ENCODE measurements around the gene RNF115. TPM values are rescaled to one million over a fixed set of nuclear protein-coding genes. Genes with fewer than 3 reads are reported as not detected.
"Not testable (repeated sequence)": the region's sequence is repeated elsewhere in the genome, so short reads cannot be mapped to it uniquely, and the experiment has no call there.

RNF115 gene
- total RNA-seq, 1 experiment from 2014 or later: 9.9 TPM

DNA sequence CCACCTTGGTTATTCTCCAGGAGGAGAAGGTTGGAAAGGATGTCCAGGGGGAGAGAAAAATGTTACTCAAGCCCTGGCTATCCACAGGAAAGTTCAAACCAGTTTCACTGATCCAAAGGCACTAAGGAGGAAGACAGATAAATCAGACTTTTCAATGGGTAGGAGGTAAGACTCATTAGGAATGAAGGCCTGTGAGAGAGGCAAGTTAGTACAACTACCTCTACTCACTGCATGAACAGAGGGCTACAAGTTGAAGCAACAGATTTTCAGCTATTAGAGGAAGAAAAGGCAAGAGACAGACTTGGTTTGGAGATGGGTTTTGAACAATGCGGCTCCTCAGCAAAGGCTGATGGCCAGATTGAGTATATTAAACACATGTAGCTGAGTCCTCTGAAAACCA, 87.7 kb downstream of the RNF115 start:
- DNase-seq (ENCODE audit: low spot score): no peak

DNA sequence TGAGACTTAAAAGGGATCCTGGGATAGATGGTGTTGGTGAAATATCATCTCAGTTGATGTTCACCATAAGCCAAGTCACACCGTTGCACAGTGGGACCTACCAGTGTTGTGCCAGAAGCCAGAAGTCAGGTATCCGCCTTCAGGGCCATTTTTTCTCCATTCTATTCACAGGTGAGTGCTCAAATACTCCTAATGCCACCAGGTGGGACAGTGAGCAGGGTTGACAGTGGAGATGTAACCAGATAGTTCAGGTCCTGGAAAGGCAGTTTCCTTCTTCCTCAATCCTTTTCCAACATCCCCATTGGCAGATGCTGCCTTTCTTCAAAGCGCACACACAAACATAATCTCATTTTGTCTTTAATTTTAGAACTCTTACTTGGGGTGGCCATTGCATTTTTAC, 93.0 kb downstream of the RNF115 start:
- DNase-seq (ENCODE audit: low spot score): peak; percentile 45

DNA sequence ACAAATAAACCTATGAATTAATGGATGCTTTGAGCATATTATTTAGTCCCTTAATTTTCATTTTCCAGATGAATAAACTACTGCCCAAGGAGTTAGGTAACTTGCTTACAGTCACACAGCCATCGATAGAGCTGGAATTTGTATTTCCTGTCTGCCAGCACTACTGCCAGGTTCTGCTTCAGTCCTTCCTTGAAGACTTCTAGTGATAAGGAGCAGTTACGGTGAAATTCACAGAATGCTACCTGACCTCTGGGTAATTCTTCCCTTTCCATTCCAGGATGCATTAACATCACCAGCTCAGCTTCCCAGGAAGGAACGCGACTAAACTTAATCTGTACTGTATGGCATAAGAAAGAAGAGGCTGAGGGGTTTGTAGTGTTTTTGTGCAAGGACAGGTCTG, 93.4 kb downstream of the RNF115 start:
- DNase-seq (ENCODE audit: low spot score): no peak

DNA sequence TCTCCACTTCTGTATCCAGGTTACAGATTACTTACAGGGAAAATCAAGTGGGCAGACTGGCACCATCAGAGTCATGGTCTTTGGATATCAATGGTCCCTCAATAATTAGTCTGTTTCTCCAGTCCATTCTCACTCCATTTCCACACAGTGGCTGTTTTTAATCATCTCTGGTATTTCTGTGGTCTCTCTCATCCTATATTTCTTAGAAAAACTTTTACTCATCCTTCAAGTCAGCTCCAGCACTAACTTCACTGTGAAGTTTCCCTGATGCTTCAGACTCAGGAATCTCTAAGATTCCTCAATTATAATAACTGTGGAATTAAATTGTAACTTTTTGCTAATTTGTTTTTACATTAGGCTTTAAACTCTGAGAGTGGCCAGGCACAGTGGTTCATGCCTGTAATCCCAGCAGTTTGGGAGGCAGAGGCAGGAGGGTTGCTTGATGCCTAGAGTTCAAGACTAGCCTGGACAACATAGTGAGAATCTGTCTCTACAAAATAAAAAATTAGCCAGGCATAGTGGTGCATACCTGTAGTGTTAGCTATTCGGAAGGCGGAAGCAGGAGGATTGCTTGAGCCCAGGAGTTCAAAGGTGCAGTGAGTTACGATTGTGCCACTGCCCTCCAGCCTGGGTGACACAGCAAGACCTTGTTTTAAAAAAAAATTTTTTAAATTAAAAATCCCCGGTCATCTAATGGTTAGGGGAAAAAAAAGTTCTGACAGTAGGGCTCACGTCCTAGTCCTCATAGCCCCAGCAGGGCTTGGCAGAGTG, 94.0 kb downstream of the RNF115 start:
- no peak for DNase-seq (ENCODE audit: low spot score)

DNA sequence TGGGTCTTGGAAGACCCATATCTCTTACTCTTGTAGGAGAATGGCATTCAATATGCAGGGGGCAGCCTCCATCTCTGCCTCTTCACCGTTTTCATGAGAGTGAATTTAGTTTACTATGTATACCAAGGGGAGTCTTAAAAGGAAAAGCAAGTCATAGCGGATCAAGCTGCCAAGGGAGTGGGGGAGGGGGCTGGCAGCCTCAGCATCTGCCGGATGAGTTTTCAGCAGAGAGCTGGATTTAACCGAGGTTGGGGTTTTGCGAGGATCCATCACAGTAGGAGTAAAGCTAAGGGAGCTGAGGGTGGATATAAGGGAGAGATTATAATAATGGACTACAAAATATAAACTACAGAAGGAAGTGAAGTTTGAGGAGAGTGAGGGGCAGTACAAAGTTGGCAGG, 94.7 kb downstream of the RNF115 start:
- no peak for DNase-seq (ENCODE audit: low spot score)

DNA sequence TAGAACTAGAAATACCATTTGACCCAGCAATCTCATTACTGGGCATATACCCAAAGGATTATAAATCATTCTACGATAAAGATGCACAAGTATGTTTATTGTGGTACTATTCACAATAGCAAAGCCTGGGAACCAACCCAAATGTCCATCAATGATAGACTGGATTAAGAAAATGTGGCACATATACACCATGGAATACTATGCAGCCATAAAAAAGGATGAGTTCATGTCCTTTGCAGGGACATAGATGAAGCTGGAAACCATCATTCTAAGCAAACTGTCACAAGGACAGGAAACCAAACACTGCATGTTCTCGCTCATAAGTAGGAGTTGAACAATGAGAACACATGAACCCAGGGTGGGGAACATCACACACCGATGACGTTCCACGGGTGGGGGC, 97.7 kb downstream of the RNF115 start:
- DNase-seq (ENCODE audit: low spot score): not testable (repeated sequence)

DNA sequence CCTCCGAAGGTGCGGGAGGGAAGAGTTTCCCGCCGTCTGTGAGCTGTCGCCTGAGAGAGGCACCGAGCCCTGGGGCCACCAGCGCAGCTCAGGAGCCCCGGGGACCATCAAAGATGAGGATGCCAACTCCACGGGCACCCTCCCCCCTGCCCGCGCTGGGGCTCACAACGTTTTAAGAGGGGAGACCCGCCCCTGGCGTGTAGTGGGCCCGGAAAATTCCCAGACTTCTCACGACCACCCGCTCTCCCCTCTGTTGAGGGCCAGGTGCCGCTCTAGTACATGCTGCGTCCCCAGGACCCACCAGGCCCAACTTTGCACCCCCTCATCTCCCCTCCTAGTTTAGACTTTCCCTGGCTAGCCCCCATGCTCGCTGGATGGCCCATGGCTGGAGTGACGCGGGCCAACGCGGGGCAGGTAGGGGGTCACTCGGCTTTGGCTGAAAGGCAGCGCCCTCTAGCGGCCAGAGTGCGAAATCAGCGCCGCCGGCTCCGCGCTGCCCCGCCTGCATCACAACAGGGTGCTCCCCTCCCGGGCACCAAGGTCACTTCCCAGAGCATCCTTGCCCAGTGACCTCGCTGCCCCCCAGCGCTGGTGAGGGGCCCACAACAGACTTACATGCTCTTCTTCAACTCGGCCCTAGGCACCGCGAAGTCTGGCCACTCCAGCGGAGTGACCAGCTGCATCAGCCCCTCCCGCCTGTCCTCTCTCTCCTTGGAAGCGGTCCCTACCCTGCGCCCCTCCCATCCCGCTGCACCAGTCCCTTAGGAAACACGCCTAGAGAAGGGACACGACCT, 102.8 kb downstream of the RNF115 start:
- DNase-seq (ENCODE audit: low spot score): peak; percentile 71

DNA sequence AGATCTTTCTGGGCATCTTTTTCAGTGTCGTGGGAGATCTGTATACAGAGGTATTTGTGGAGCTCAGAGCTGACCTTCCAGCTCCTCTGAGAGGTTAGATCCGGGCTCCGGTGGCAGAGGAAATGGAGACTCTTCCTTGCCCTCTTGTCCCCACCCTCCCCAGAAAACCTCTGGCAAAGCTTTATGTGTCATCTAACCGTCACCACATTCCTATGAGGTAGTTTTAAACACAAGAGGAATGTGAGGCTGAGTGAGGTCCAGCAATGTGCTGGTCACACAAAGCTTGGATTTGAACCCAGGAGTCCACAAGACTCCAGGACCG, 103.4 kb downstream of the RNF115 start:
- DNase-seq (ENCODE audit: low spot score): no peak

DNA sequence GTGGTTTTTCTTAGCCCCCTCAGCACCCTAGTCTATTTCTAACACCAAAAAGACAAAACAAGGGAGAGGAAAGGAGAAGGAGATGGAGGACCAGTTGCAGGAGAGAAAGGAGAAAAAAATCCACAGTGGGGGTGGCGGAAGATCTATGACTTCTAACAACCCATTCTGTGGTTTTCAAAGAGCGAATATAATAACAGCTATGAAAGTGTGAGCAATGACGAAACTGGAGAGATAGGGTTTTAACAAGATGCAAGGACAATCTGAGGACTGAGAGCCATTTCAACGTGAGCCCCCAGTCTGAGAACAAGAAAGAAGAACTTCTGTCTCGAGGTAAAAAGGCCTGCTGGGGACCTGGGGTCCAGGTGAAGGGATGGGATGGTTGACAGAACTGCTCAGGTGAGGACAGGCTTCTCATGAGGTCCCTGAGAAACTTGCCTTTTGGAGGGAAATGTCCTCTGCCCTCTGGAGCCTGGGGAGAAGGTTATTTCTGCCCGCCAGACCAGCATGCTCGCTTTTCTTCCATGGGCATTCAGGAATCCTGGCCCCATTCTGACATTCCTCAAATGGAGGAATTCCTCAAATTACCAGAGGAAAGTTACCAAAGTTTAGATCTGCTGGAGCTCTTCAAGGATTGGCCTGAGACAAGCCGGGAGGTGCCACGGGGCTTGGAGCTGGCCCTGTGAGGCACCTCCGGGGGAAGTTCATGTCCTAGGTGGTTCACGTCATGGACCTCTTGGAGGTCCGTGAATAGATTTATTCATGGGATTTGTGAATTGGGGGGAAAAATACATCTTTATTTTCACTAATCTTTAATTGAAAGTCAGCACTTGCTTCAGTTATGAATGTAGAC, 104.4 kb downstream of the RNF115 start, which contains the start of gene CD160:
Gene CD160 (plus strand): TSS at position 270 of the 850 bp plus-strand sequence. CDS start 8,829 bp downstream, outside the sequence.
- no peak for DNase-seq (ENCODE audit: low spot score)

DNA sequence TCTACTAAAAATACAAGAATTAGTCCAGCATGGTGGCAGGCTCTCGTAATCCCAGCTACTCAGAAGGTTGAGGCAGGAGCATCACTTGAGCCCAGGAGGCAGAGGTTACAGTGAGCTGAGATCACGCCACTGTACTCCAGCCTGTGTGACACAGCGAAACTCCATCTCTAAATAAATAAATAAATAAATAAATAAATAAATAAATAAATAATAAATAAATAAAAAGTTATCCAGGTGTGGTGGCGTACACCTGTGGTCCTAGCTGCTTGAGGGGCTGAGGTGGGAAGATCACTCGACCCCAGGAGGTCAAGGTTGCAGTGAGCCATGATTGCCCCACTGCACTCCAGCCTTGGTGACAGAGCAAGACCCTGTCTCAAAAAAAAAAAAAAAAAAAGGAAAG, 105.4 kb downstream of the RNF115 start:
- DNase-seq (ENCODE audit: low spot score): not testable (repeated sequence)

DNA sequence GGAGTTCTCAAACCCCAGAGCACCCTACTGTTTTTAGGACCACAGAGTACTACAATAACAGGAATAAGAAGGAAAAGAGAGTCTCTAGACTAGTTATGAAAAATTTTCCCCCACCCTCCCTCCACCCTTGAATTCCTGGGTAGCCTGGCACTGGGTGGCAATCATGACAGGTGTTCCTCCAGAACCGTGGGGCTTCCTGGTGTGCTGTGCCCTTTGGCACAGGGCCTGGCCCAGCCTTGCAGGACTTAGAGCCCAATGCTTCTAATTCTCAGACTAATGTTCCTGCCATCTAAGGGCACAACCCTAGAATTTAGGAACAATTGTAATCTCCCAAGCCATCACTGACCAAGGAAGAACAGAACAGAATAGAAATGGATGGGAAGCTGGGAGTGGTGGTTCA, 106.1 kb downstream of the RNF115 start:
- DNase-seq (ENCODE audit: low spot score): peak; percentile 42

DNA sequence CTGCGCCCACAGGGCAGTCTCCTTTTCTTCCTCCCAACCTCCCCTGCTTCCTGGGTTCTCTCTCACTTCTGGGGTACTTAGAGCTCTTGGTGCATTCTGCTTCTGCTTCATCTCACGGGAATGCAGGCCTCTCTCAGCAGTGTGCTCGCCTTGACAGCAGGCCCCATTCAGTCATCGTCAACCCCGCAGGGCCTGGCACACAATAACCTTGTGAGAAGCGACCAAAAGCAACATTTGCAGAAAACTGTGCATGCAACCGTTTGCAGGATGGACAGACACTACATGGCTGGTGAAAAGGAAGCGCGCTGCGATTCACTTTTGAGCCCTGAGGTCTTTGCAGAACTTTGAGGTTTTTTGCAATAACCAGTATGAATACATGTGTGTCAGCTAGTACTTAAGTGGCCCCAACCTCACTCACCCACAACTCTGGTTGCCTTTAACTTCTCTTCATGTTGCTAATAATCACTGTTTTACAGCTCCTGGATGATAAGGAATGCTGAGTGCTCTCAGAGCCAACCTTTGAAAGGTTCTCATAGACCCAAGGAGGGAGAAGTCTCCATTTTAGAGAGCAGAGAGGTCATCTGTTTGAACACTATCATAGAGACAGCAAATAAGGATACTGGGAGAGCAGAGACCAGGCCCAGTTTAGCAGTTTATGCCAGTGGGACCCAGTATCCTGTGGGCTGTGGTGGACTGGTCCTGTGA, 107.1 kb downstream of the RNF115 start:
- DNase-seq (ENCODE audit: low spot score): no peak

DNA sequence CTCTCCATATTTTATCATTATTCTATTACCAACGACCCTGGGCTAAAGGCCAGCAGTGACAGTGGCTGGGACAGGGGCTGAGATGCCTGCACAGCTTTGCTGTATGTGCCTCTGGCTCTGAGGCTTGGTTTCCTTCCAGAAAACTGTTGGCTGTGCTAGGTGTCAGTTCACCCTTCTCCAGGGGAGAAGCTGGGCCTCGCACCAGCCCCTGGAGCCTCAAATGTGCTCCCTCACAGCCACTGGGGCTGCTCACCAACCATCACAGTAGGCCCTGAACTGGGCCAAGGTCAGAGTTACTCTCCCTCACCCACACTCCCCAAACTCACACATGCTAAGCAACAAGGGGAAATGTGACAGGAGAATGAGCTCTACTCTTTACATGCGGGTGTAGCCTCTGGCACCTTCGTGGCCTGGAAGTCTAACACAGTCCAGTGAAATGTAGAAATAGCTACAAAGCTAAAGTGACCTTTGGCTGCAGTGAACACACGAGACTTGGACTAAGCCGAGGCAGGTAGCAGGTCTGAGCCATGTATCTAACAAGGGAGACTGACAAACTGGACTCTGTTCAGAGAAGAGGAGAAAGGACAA, 109.3 kb downstream of the RNF115 start:
- peak; percentile 41 for DNase-seq (ENCODE audit: low spot score)

DNA sequence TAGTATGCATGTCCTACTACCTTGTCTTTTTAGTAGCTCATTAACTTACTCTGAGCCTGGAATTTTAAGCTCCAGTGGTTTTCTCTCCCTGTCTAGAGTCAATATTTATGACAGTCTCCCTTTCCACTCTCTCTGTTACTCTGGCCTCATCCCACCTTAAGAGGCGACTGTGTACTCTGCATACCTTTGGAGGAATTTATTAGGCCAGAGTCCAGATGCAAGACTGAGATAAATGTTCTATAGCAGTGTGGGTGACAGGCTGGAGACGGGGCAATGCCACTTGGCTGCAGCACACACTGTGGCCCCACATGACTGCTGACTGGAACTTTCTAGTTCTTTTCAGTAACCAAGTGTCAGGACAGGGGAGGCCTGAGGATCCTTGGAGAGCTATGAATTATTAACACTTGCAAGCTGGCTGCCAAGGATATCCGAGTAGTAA, 112.7 kb downstream of the RNF115 start:
- DNase-seq (ENCODE audit: low spot score): peak; percentile 93

DNA sequence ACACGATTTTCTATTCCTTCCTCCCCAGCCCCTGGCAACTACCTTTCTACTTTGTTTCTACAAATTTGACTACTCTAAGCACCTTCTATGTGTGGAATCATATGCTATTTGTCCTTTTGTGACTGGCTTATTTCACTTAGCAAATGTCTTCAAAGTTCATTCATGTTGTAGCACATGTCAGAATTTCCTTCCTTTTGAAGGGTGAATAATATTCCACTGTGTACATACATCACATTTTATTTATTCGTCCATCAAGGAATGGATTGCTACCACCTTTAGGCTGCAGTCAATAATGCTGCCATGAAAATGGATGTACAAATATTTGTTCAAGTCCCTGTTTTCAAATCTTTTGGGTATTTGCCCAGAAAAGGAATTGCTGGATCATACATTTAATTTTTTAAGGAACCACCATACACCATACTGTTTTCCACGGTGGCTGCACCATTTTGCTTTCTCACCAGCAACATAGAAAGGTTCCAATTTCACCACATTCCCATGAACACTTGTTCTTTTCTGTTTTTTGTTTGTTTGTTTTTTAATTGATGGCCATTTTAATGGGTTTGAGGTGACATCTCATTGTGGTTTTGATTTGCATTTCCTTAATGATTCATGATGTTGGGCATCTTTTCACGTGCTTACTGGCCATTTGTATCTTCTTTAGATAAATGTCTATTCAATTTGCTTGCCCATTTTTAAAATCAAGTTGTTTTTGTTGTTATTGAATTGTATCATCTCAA, 113.4 kb downstream of the RNF115 start:
- no peak for DNase-seq (ENCODE audit: low spot score)

DNA sequence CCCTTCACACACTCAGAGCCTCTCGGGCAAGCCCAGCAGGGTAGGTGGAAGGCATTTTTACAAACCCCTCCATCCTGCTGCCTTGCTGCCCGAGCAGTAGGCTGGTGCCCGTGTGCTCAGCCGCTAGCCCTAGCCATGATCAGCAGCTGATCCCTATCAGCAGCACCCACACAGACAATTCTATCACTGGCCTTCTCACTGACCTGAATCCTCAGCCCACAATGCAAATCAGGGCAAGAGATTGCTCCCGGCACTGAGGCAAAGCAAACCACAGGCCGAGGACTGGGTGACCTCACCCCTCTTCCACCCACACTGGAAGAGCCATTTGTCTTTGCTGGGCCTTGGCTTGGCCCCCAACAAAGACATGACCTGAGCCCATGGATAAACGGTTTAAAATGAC, 115.8 kb downstream of the RNF115 start:
- no peak for DNase-seq (ENCODE audit: low spot score)

DNA sequence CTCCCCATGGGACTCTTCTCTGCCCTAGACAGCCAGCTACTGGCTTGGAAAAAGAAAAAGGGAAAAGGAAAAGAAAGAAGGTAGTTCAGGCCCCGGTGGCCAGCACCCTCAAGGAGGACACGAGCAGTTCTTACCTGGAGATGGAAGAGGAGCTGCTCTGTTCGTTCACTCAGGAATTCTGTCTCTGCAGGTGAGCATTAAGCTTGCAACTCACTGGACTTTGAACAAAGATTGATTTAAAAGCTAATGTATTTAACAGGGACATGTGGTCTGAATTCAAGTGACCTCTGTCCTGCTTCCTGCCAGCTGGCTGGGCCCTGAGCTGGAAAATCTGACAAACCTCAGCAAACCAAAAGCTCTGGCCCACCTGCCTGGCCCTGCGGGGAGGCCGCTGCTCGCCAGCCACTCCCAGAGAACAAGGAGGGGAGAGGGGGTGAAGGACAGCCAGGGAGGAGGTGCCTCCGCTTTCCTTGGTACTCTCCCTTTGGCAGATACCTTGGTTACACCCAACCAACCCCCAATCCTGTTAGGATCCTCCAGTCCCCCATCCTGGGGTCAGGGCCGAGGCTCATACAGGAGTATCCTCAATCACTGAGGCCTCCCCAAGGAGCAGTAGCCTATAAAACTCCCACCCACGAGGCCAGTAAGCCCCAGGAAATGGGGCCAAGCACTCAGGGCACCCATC, 116.6 kb downstream of the RNF115 start, which contains the start of gene PDZK1:
Gene PDZK1 (minus strand): TSS at position 186 of the 685 bp plus-strand sequence. CDS start 19,347 bp downstream, outside the sequence.
- DNase-seq (ENCODE audit: low spot score): peak; percentile 48

DNA sequence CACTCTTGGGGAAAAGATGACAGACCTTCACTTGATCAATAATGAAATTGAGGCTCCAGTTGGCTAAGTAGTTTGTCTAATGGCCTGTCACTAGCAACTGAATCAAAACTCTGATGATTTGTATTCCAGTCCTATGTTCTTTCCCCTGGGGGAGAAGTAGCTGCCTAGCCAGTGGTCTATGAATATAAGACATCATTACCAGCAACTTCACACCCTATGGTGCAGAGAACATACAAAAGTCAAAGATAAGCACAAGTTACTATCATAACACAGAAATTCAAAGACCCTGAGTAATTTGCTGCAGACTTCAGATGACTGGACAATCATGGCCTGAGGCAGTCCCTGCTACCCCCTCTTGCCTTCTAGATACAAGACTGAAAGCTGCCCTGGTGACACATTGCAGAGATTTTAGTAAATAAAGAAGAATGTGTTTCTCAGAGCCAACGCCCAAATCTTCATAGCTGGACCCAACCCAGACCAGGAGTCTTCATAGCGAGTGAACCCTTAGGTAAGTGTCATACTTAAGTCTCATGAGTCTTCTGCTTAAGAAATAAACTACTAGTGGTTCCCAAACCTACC, 117.7 kb downstream of the RNF115 start:
- no peak for DNase-seq (ENCODE audit: low spot score)

DNA sequence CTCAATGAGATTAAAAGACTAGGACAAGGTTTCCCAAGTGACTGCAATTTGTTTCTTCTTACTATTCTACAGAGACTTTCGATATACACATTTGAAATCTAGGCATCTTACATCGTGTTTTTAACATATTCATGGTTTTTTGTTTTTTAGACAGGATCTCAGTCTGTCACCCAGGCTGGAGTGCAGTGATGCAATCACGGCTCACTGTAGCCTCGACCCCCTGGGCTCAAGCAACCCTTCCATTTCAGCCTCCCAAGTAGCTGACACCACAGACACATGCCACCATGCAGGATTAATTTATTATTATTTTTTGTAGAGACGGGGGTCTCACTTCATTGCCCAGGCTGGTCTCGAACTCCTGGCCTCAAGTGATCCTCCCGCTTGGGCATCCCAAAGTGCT, 118.3 kb downstream of the RNF115 start:
- no peak for DNase-seq (ENCODE audit: low spot score)
